Measurements from ENCODE around the gene KRR1. TPM values are rescaled to one million over a fixed set of nuclear protein-coding genes. Genes with fewer than 3 reads are reported as not detected.
"Not testable (repeated sequence)": the region's sequence is repeated elsewhere in the genome, so short reads cannot be mapped to it uniquely, and the experiment has no call there.

The KRR1 gene
- total RNA-seq, 1 donor from 2014 or later = 39.8 TPM

GRCh38 chr12:75489187-75489586 is 22.2 kb downstream of the KRR1 start:
- intact Hi-C loops (cut with DNase I) = no loop called here
- Histone ChIP-seq H3K27ac (no peak overlapping the region), H3K9me3 (no peaks in the 10 kb centered on the region), H3K27me3 (ENCODE audit: low read depth) (no peaks in the 10 kb centered on the region), H3K4me3 (no peak overlapping the region), H3K4me1 (peaks cover 9% of the 10 kb centered on the region), H3K36me3 (peaks cover 36% of the 10 kb centered on the region)
- no peak for DNase-seq
- no peak for ATAC-seq
- TF ChIP-seq, protein P1, sequence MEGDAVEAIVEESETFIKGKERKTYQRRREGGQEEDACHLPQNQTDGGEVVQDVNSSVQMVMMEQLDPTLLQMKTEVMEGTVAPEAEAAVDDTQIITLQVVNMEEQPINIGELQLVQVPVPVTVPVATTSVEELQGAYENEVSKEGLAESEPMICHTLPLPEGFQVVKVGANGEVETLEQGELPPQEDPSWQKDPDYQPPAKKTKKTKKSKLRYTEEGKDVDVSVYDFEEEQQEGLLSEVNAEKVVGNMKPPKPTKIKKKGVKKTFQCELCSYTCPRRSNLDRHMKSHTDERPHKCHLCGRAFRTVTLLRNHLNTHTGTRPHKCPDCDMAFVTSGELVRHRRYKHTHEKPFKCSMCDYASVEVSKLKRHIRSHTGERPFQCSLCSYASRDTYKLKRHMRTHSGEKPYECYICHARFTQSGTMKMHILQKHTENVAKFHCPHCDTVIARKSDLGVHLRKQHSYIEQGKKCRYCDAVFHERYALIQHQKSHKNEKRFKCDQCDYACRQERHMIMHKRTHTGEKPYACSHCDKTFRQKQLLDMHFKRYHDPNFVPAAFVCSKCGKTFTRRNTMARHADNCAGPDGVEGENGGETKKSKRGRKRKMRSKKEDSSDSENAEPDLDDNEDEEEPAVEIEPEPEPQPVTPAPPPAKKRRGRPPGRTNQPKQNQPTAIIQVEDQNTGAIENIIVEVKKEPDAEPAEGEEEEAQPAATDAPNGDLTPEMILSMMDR (IDR thresholded peaks at IDR 0.05) = no peak

DNA sequence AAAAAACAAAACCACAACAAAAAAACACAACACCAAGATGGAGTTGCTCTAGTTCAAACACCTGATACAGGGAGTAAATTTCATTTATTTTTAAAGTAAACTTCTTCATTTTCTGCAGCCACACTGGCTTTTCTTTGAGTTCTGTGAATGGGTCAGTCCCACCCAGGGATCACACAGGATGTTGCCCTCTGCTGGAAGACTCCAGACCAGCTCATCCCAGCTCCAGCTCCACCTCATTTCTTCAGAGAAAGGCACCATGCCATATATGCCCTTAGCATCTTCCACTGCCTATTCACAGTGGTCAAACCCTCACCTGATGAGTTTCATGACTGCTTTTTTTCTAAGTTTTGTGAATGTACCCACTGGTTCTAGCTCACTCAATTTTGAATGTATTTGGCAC is 22.9 kb downstream of the KRR1 start:
- H3K27me3 ChIP-seq (ENCODE audit: low read depth) = no peaks in the 10 kb centered on the region
- H3K36me3 ChIP-seq = peaks cover 30% of the 10 kb centered on the region
- TF ChIP-seq, protein P1 (IDR thresholded peaks at IDR 0.05) = peak; percentile 44
- H3K4me3 ChIP-seq = no peak overlapping the region
- H3K4me1 ChIP-seq = peaks cover 15% of the 10 kb centered on the region
- no peak for DNase-seq
- intact Hi-C loops (cut with DNase I) = no loop called here
- no peaks in the 10 kb centered on the region for H3K9me3 ChIP-seq
- peak in 1 of 2 donors; percentile 71 for ATAC-seq
- no peak overlapping the region for H3K27ac ChIP-seq

DNA sequence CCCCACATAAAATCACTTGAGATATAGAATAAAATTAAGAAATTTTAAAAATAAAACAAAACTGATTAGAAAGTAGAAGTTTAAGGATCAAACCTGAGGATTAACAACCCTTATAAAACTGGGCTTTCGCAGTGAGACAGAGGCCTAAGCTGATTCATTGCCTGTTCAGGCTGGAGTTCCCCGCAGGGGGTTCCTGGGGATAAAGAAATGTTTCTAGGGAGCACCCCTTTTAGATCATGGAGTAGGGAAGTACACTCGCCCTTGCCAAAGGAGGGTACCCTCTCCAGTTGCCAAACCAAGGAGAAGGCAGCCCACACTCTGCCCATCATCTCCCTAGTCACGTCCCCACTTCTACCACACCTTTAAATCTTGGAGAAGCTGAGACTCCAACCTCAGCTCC is 24.1 kb downstream of the KRR1 start:
- H3K9me3 ChIP-seq = no peaks in the 10 kb centered on the region
- H3K27ac ChIP-seq = no peak overlapping the region
- no peaks in the 10 kb centered on the region for H3K27me3 ChIP-seq (ENCODE audit: low read depth)
- H3K36me3 ChIP-seq = peaks cover 19% of the 10 kb centered on the region
- DNase-seq = no peak
- no peak overlapping the region for H3K4me3 ChIP-seq
- intact Hi-C loops (cut with DNase I) = no loop called here
- ATAC-seq = no peak
- TF ChIP-seq, protein P1 (IDR thresholded peaks at IDR 0.05) = no peak
- peaks cover 28% of the 10 kb centered on the region for H3K4me1 ChIP-seq

DNA sequence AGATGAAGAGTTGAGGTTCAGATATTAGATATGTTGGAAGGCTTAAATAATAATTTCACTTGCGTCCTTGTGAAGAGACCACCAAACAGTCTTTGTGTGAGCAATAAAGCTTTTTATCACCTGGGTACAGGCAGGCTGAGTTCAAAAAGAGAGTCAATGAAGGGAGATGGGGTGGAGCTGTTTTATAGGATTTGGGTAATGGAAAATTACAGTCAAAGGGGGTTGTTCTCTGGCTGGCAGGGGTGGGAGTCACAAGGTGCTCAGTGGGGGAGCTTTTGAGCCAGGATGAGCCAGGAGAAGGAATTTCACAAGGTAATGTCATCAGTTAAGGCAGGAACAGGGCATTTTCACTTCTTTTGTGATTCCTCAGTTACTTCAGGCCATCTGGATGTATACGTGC is 27.0 kb downstream of the KRR1 start:
- ATAC-seq; DNase-seq; H3K36me3 ChIP-seq; H3K9me3 ChIP-seq; H3K27ac ChIP-seq; intact Hi-C loops (cut with DNase I); H3K27me3 ChIP-seq (ENCODE audit: low read depth): not testable (repeated sequence)
- peak overlapping the region; percentile 48 for H3K4me3 ChIP-seq
- peaks cover 36% of the 10 kb centered on the region for H3K4me1 ChIP-seq

- DNase-seq (no peak), ATAC-seq (no peak)
- peak overlapping the region; percentile 48 for H3K4me3 ChIP-seq
- intact Hi-C loops (cut with DNase I) = no loop called here
- H3K27ac ChIP-seq = peak overlapping the region; percentile 33
- no peaks in the 10 kb centered on the region for H3K9me3 ChIP-seq
- H3K27me3 ChIP-seq (ENCODE audit: low read depth) = no peaks in the 10 kb centered on the region
- TF ChIP-seq, protein P1 (IDR thresholded peaks at IDR 0.05) = no peak
- H3K36me3 ChIP-seq = no peaks in the 10 kb centered on the region
- peaks cover 43% of the 10 kb centered on the region for H3K4me1 ChIP-seq
Observed at GRCh38 chr12:75483431-75483830, 28.0 kb downstream of the KRR1 start.

DNA sequence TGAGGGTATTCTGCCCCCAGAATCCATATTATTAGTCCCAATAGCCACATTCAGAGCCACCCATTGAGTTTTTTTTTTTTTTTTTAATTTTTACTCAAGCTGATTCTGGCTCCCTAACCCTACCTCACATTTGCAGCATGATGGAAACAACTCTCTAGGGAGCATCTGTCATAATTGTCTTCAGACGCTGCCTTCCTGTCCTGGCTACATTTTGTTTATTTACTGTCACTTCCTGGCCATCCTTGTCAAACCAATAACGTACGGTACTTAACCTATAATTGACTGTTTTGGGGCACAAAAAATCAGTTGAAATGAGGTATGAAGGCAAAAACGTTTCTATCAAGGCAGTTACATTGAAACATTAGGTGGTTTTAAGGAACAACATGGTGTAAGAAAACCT is 28.8 kb downstream of the KRR1 start:
- no peak for ATAC-seq
- DNase-seq = no peak
- no peaks in the 10 kb centered on the region for H3K36me3 ChIP-seq
- no peaks in the 10 kb centered on the region for H3K27me3 ChIP-seq (ENCODE audit: low read depth)
- peak overlapping the region; percentile 33 for H3K27ac ChIP-seq
- peaks cover 43% of the 10 kb centered on the region for H3K4me1 ChIP-seq
- H3K9me3 ChIP-seq = no peaks in the 10 kb centered on the region
- H3K4me3 ChIP-seq = peak overlapping the region; percentile 48
- intact Hi-C loops (cut with DNase I) = no loop called here
- TF ChIP-seq, protein P1 (IDR thresholded peaks at IDR 0.05) = no peak

Measured in lower lobe of right lung (tissue), 2 donors.